ENCODE measurements around the gene KCNG2.

Gene KCNG2

GRCh38 chr18:79912409-79912991 lies 114.8 kb downstream of the KCNG2 start:
- DNase-seq, result no peak

- no peak for DNase-seq
These were observed 115.5 kb downstream of the KCNG2 start for GRCh38 chr18:79912994-79913831.

GRCh38 chr18:79914614-79915160 lies 116.9 kb downstream of the KCNG2 start:
- no peak for DNase-seq

DNA sequence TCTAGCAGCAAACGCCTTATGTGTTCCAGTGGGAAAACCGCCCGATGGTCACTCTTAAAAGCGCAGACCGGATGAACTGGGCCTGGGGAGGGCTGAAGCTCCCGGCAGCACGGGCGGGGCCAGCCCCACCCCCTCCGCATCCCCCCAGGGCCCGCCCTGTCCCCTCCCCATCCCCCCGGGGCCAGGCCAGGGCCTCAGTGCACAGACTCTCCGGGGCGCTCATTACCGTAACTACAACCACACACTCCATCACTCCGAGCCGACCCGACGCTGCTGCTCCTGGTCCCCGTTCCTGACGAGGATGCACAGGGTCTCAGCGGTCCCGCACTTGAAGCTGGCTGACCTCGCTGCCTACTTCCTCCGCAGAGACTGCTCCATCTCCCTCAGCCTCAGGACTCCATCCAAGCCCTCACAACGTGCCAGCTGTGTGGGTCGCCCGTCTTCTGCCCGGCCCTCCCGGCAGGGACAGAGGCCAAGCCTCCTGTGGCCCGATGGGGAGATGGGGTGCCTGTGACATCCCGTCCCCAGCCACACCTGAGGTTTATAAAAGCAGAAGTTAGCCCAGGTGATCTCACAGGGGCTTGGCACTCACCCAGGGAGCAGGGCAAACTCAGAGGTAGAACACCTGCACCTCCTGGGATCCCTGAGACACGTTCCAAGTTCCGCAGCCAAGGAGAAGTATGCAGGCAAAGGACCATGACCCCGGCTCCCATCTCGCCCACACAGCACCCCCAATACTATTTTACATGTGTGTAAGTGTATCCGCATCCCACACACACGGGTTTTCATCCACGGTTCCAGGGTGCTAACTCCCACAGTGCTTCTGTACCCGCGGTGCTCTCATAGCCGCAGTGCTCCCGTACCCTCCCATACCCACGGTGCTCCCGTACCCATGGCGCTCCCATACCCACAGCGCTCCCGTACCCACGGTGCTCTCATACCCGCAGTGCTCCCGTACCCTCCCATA lies 117.7 kb downstream of the KCNG2 start:
- no peak for DNase-seq

DNA sequence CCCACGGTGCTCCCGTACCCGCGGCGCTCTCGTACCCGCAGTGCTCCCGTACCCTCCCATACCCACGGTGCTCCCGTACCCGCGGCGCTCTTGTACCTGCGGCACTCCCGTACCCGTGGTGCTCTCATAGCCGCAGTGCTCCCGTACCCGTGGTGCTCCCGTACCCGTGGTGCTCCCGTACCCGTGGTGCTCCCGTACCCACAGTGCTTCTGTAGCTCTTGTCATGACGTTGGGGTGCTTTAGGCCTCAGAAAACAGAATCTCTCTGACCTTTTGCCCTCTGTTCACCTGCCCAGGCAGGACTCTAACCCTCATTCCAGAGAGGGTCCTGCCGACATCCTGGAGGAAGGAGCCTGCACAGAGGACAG lies 118.4 kb downstream of the KCNG2 start:
- DNase-seq, result no peak

GRCh38 chr18:79916546-79917168 lies 118.9 kb downstream of the KCNG2 start:
- DNase-seq, result no peak

DNA sequence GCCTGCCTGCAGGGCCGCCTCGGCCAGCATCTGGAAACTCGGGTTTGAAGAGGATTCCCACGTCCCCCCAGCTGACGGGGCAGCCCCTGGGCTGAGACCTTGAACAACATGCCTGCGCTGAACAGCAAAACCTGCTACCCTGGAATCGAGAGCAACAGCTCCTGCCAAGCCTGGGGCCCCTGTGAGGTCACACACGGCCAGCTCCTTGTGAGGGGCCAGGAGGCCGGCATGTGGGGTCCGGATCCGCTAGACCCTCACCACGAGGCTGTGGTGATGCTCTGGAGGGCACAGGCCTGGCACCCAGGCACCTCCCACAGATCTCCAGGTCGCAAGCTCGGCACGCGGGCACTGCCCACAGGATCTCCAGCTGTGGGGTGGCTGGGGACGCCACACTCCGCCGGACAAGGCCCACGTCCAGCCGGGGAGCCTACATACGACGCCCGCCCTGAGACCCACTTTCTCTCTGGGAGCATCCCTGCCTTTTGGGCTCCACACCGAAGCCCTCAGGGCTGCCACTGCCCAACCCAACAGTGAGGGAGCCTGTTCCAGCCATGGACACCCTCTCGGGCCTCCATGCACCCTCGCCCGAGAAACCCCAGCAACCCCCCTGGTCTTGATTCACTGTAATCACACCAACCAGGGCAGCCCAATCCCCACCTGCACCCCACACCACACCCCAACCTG lies 119.6 kb downstream of the KCNG2 start:
- DNase-seq, result no peak

GRCh38 chr18:79917853-79918614 lies 120.3 kb downstream of the KCNG2 start:
- DNase-seq, result no peak

GRCh38 chr18:79918615-79919011 lies 120.9 kb downstream of the KCNG2 start:
- no peak for DNase-seq

DNA sequence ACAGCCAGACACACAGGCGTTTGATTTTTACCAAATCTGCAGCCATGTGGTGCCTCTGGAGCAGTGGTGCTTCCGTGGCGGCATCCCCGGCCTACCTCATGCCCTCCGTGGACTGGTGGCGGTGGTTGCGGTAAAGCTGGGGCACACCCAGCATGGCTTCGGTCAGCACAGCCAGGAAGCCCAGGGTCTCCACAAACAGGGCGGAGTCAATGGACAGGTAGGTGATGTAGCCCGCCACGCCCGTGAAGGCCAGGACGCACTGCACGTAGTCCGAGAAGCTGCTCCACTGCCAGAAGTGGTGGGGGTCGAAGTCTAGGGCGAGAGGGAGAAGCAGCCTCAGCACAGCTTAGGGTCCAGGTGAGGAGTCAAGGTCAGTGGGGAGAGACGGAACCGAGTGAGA lies 121.4 kb downstream of the KCNG2 start:
- no peak for DNase-seq

DNA sequence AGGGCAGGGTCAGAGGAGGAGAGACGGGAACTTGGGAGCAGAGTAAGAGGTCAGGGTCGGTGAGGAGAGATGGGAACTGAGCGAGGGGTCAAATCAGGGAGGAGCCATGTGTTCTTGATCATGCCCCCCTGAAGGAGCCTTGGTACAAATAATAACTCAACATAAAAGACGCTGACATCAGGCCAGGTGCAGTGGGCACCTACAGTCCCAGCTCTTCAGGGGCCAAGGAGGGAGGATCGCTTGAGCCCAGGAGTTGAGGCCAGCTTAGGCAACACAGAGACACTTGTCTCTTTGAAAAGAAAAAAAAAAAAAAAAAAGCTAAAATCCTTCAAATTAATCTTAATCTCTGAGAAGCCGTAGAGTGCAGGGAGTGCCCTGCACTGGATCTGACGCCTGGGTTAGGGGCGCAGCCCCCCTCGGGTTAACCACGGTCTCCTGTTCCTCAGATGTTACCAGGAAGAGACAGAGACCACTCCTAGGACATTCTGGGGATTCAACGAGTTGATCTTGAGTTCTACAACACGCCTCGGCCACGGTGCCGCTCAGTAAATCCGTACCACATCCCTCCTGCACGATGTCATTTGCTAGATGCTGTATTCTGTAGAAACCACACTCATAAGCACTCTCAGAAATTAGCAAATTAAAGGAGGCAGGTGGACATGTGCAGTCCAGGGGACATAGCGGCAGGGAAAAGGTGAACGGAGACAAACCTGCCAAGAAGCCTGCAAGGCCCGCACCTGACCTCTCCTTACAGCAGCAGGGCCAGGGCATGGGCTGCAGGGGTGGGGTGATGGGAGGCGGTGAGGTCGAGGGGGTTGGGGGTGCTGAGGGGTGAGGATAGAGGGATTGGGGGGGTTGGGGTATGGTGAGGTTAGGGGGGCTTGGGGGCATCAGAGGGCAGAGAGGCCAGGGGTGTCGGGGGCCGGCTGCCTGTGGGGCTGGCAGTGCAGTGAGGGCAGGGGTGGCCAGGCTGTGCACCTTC lies 124.5 kb downstream of the KCNG2 start:
- DNase-seq, result no peak

- DNase-seq, result no peak
These were observed 125.3 kb downstream of the KCNG2 start for GRCh38 chr18:79922971-79923411.

- no peak for DNase-seq
These were observed 126.3 kb downstream of the KCNG2 start for GRCh38 chr18:79923896-79924585.

DNA sequence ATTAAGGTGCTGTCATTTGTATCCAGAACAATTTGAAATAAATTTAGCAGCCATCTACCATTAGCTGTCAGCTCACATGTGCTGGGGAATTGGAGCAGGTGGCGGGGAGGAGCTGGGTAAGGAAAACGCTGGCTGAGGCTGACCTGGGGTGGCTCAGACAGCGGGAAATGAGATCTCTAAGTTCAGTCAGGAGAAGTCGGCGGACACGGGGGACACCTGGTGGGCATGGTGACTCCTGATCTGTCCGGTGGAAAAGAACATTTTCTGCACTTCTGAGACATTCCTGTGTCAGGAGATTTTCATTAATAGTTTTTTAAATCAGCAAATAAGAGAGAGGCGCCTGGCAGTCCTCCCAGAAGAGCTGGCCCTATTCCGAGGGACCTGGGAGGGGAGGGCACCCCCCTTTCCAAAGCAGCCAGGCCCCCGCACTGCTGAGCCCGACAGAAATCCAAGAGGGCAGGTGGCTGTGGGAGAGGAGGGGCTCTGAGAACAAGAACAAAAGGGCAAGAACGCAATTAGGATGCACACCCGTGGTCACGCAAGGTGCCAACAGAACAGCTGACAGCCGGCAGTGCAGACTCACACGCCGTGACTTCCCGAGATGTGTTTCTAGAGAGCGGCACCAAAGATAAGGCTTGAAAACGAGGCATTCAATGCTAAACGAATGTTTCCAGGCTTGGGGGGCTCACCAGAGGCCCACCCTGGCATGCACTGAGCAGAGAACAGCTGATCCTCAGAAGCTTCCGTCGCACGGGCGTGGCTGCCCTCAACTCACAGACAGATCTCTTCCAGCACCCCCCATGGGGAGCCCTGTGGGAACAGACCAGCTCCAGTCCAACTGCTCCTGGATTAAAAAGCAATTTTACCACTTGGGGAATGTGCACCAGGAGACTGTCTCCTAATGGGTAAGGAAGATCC lies 127.3 kb downstream of the KCNG2 start:
- DNase-seq, result no peak

- no peak for DNase-seq
These were observed 128.6 kb downstream of the KCNG2 start for GRCh38 chr18:79926306-79926705.

DNA sequence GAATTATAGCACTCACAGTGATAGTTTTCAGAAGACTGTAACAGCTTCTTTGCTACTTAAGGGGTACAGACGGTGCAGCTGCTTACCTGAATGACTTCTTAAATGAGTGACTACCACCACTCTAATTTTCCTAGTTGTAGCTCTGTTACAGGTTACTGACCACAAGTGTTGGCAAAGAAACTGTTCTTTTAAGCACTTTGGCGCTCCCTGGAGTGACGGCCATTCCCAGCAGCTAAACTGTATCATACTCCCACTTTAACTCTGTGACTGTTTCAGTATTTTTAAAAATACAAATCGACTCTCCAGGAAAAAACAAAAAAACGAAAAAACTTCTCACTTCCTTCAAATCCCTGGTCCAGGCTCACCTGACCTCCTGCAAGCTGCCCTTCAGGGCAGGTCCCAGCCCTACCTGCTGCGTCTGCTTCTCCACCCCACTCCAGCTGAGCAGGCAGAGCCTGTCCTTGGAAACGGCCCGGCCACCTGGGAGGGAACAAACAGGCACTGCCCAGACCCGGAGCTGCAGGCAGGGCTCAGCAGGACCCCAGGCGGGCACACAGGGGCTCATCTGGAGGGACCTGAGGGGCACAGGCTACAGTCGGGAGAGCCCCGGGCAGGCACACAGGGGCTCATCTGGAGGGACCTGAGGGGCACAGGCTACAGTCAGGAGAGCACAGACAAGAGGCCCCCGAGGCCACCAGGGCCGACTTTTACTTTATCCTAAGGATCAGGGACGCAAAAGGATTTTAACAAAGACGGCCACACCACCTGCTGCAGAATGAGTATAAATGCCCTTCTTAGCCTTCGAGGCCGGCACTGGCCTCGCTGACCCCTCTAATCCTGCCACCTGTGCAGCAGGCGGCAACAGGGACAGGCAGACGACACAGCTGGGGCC lies 129.2 kb downstream of the KCNG2 start:
- DNase-seq, result no peak
